NB4 (cell line): Measurements from ENCODE around the gene TFF1.

Experiments
- DNase-seq: peaks from one replicate; pipeline ENCODE4 v3.0.0; 2010; ENCODE audit warnings: low read depth
- H3K4me3 ChIP-seq: one replicate; pipeline ENCODE4 v1.5.1; 2011; ENCODE audit warnings: mild to moderate bottlenecking, low read depth, low read length, moderate library complexity
- CTCF ChIP-seq: IDR thresholded peaks from one replicate; pipeline ENCODE4 v1.5.1; 2012; ENCODE audit warnings: low read depth, low read length
- MAX ChIP-seq: IDR thresholded peaks from 2 replicates; pipeline ENCODE4 v1.6.1; 2011; ENCODE audit warnings: low read depth, low read length
- MYC ChIP-seq: IDR thresholded peaks from 2 replicates; pipeline ENCODE4 v1.6.1; 2011; ENCODE audit warnings: low read depth, low read length
- POLR2A ChIP-seq: IDR thresholded peaks from 2 replicates; pipeline ENCODE4 v1.6.1; 2011; ENCODE audit warnings: mild to moderate bottlenecking; ENCODE audit not compliant: insufficient read length; ENCODE audit errors: extremely low read depth

Gene TFF1

GRCh38 chr21:42395905-42396651 lies 29.7 kb upstream of the TFF1 start, which contains the start of gene TMPRSS3:
Gene TMPRSS3 (minus strand): TSS chr21:42396052. CDS start chr21:42395417, 635 bp downstream.
- no peak for DNase-seq
- no peak for TF ChIP-seq CTCF
- TF ChIP-seq MAX, result no peak
- TF ChIP-seq MYC, result no peak
- TF ChIP-seq POLR2A, result no peak
- no peak within 1 kb of the TSS for H3K4me3 ChIP-seq

GRCh38 chr21:42395302-42395701 lies 29.0 kb upstream of the TFF1 start:
- no peak for DNase-seq
- TF ChIP-seq POLR2A (no peak), MAX (no peak), CTCF (no peak), MYC (no peak)

GRCh38 chr21:42393443-42393950 lies 27.2 kb upstream of the TFF1 start:
- H3K4me3 ChIP-seq, result no peak overlapping the region
- no peak for DNase-seq
- TF ChIP-seq MAX, result no peak
- no peak for TF ChIP-seq MYC
- TF ChIP-seq POLR2A, result no peak
- no peak for TF ChIP-seq CTCF

More at GRCh38 chr21:42395302-42395701, 29.0 kb upstream of the TFF1 start:
- no peak overlapping the region for H3K4me3 ChIP-seq

DNA sequence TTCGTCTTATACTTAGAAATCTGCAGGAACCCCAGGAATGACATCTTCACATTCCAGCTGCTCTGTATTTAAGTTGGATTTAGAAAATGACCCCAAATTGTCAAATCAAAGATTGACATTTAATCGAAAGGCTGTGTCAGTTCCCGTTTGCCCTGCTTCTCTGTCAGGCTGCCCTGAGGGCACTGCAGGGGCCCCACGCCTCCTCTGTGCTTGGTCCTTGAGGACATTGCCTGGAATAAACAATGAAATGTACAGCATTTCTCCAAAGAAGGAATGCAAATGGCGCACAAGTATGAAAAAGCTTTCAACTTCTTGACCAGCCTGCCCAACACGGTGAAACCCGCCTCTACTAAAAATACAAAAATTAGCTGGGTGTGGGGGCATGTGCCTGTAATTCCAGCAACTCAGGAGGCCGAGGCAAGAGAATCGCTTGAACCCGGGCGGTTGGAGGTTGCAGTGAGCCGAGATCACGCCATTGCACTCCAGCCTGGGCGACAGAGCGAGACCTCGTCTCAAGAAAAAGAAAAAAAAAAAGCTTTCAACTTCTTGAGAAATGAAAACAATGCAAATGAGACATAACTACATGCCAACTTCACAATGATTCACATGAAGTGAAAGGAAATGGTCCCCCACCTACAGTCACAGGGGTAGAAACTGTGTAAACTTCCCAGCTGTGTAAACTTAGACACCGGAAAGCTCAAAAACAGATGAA lies 26.6 kb upstream of the TFF1 start:
- no peak overlapping the region for H3K4me3 ChIP-seq
- no peak for DNase-seq
- TF ChIP-seq CTCF (no peak), POLR2A (no peak), MAX (no peak), MYC (no peak)

DNA sequence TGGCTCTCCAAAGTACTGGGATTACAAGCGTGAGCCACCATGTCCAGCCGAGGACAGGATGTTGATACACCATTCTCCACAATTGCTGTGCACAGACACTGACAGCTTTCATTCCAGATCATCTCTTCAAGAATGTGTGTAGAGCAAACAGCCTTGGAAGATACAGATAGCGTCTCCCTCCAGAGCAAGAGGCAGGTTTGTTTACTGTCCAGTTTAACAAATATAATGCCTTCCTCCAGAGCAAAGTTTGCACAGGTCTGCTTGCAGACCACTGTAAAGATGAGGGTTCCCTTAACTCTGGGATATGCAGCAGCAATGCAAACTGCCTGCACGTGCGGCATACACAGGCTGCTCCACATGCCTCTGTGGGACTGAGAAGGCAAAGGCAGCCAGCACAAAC lies 25.0 kb upstream of the TFF1 start:
- no peak for DNase-seq
- TF ChIP-seq MAX (no peak), MYC (no peak), CTCF (no peak), POLR2A (no peak)
- H3K4me3 ChIP-seq, result no peak overlapping the region
